SIG-M5 treated with dmso at 0.1 percent for 504 hours (cell line): ENCODE results near the gene MMAA.
A peak's percentile ranks its signal among the peaks of the same experiment; 100 is the strongest.
"Not testable (repeated sequence)": the region's sequence is repeated elsewhere in the genome, so short reads cannot be mapped to it uniquely, and the experiment has no call there.

Source experiments
- DNase-seq: peaks from one replicate; lab custom pipeline; 2025; ENCODE audit not compliant: unreplicated experiment; lab: John Stamatoyannopoulos, UW

MMAA gene

GRCh38 chr4:145618932-145619638, at the start of gene MMAA:
Gene MMAA, plus strand, starts transcription at chr4:145619385. Its CDS starts 19,755 bp downstream, at chr4:145639140.
- DNase-seq: peak; percentile 81

GRCh38 chr4:145574546-145574945, 44.6 kb upstream of the MMAA start:
- not testable (repeated sequence) for DNase-seq

- DNase-seq: no peak
These were observed 38.3 kb upstream of the MMAA start for GRCh38 chr4:145580906-145581305.

- DNase-seq: no peak
These were observed 35.8 kb upstream of the MMAA start for GRCh38 chr4:145583191-145584055.

GRCh38 chr4:145587088-145587754, 32.0 kb upstream of the MMAA start:
- DNase-seq: no peak

- not testable (repeated sequence) for DNase-seq
These were observed 29.8 kb upstream of the MMAA start for GRCh38 chr4:145589381-145589780.

- DNase-seq: no peak
These were observed 29.1 kb upstream of the MMAA start for GRCh38 chr4:145589916-145590702.

GRCh38 chr4:145602129-145602760, 16.9 kb upstream of the MMAA start:
- no peak for DNase-seq

GRCh38 chr4:145605941-145606340, 13.2 kb upstream of the MMAA start:
- no peak for DNase-seq

- peak; percentile 58 for DNase-seq
These were observed 9.4 kb upstream of the MMAA start for GRCh38 chr4:145609481-145610427.

- peak; percentile 16 for DNase-seq
These were observed 5.5 kb upstream of the MMAA start for GRCh38 chr4:145613566-145614232.

- DNase-seq: no peak
These were observed 5.0 kb upstream of the MMAA start for GRCh38 chr4:145614233-145614610.

- DNase-seq: peak; percentile 27
These were observed 814 bp upstream of the MMAA start for GRCh38 chr4:145618210-145618931.

- no peak for DNase-seq
These were observed 433 bp downstream of the MMAA start for GRCh38 chr4:145619639-145619996.

- DNase-seq: not testable (repeated sequence)
These were observed 2.9 kb downstream of the MMAA start for GRCh38 chr4:145622067-145622466.

- no peak for DNase-seq
These were observed 4.6 kb downstream of the MMAA start for GRCh38 chr4:145623831-145624230.

GRCh38 chr4:145625677-145626622, 6.8 kb downstream of the MMAA start:
- DNase-seq: no peak
